H54 (cell line): ENCODE data around the gene ZNF774.
"Not testable (repeated sequence)": the region's sequence is repeated elsewhere in the genome, so short reads cannot be mapped to it uniquely, and the experiment has no call there.

Experiments used
- DNase-seq: peaks from one replicate; pipeline ENCODE4 v3.0.0; 2011; ENCODE audit warnings: low spot score, mixed read lengths; ENCODE audit not compliant: insufficient read length
- FAIRE-seq: peaks from 3 replicates; lab custom pipeline; 2011; peaks lifted over from hg19 to GRCh38; lab: Jason Lieb, UNC
- POLR2A ChIP-seq: IDR thresholded peaks from 2 replicates; pipeline ENCODE4 v1.6.1; 2011; ENCODE audit warnings: low read depth, mild to moderate bottlenecking, low read length

The ZNF774 gene

DNA sequence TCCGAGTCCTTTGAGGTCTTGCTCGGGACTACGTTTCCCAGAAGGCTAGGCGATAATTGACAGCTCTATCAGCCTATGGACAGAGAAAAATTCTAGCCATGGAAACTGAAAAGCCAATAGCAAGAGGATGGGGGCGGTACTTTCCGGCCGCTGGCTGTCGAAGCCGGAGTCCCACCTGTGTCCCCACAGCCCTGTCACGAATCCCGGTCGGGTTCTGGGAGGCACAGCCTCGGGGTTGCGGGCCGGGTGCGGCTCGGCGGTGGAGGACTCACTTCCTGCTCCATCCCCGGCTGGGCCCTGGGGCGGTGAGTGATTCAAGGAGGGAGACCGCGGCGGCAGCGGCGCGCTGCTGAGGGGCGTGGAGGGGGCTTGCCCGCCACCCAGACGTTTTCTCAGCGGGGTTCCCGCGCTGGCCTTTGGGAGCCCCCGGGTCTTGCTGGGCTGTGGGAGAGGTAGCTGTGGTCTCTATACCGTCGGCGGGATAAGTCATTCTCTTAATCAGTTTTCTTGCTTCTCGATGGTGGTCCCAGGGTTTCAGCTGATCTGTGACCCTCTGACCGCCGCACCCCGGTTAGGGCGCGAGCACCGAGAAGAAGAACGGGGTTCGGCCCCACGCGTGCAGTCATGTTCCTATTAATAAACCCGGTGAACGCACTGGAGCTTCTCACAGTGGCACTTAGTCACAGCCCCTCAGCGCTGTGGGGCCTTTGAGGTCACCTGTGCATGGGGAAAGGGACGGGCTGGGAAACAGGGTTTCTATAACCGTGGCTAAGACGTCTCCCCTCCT, at the start of gene ZNF774:
TSS of gene ZNF774 (plus strand) at position 178 of the 787 bp plus-strand sequence. CDS start 2,377 bp downstream, outside the sequence.
- FAIRE-seq = peak; percentile 62
- TF ChIP-seq POLR2A = peak; percentile 51
- peak; percentile 79 for DNase-seq

DNA sequence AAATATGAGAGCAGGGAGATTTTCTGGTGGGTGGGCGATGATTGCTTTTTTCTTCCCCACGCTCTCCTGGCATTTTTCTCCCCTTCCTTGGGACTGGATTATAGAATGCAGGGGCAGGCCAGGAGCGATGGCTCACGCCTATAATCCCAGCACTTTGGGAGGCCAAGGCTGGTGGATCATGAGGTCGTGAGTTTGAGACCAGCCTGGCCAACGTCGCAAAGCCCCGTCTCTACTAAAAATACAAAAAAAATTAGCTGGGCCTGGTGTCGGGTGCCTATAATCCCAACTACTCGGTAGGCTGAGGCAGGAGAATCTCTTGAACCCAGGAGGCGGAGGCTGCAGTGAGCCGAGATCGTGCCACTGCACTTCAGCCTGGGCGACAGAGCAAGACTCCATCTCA, 46.7 kb upstream of the ZNF774 start:
- FAIRE-seq, DNase-seq: not testable (repeated sequence)

DNA sequence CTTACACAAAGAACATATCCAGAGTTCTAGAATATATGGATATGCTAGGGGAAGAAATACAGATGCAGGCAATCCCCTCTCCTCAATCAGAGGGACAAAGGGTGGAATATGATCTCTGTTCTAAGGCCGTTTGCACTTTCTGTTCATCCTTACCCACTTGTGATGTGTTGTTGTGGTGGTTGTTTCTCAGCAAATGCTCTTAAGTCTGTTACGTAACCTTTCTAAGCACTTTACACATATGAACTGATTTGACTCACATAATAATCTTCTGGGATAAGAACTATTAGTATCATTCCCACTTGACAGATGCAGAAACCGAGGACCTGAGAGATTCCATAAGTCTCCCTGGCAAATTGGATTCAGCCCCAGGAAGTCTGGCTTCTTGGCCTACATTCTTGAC, 46.2 kb upstream of the ZNF774 start:
- no peak for TF ChIP-seq POLR2A
- FAIRE-seq = no peak
- no peak for DNase-seq

DNA sequence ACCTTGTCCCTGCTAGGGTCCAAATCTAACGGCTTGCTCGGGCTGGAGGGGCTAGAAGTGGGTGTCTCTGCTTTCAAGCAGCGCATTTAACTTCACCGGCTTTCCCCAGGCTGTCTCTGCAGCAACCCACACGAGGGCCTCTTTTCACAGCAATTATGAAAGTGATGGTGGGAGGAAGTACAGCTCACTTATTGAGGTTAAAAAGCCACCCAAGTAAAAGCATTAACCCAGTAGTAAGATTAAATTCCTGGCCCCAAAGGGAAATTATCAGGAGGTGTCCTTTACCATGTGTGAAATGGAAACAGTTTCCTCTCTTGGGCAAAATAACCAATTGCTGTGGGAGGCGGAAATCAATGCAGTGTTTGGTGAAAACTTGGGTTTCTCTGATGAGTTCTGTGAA, 45.5 kb upstream of the ZNF774 start:
- no peak for DNase-seq
- no peak for FAIRE-seq
- no peak for TF ChIP-seq POLR2A

DNA sequence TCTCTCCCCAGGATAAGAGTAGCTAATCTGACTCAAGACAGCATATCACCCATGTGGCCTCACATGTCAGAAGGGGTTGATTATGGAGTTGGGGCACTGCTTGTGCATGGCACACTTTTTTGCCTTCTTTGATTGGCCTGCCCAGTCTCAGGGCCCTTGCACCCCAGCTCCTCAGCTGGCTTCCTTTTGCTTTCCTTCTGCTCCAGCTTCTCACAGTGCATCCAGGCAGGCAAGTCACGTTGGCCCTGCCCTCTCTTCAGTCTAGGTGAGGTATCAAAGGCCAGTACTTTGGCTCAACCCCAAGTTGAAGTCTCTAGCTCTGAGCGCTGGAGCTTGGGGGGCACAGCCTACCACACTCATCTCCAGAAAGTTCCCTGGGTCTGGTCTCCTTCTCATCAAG, 44.4 kb upstream of the ZNF774 start:
- FAIRE-seq = no peak
- no peak for TF ChIP-seq POLR2A
- DNase-seq = no peak

DNA sequence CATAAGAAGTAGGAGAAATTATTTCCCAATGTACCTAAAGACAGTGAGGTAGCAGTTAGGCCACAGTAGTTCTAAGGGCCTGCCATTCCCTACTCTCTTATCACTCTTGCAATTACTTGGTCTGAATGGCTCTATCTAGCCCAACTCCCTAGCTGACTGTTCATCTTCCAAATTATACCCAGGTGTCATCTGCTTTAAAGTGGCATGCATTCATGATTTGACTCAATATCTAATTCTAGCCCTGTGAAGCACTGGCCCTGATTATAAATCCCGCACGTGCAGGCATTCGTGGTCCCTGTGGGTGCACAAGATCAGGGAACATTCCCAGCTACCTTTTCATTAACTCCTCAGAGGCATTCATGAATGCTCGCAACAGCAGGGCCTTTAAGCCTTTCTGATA, 43.1 kb upstream of the ZNF774 start:
- DNase-seq (no peak), FAIRE-seq (no peak)
- no peak for TF ChIP-seq POLR2A

DNA sequence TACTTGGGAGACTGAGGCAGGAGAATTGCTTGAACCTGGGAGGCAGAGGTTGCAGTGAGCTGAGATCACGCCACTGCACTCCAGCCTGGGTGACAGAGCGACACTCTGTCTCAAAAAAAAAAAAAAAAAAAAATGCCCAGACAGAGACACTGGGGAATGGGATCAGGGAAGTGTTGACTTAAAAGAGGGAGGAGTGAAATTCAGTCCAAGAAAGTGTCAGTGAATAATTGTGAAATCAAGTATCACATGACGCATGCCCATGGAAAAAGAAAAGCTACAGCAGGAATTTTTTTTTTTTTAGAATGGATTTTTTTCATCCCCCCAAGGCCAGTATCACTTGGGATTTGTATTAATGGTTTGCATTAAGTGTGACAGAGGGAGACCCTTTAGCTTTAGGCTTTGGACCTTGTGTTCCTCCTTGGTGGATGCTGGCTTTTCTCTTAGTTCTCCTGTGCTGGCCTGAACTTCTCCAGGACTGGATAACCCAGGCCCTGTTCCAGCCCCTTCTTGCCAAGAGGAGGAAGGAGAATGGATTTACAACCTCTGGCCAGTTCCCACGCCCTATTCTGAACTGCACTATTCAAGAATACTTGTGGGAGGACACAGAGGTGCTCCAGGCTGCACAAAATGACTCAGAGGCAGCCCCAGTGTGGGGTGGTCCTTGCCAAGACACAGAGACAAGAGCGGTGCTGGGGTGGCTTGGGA, 36.7 kb upstream of the ZNF774 start:
- DNase-seq = no peak
- no peak for FAIRE-seq
- TF ChIP-seq POLR2A = no peak

DNA sequence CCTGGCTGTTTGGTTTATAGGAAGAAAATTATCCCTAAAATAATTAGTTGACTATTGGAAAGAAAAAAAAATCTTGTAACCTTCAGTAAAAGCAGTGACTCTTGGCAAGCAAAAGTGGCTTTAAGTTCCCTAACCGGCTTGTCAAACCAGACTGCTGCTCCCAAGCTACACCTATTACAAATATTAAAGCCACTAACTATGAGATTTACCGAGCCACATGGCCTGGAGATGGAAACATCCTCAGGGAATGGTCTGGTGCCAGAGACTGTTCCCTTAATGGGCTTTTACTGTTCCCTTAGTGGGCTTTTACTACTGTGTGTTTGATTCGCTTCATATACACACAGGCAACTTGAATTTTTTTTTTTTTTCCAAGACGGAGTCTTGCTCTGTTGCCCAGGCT, 35.9 kb upstream of the ZNF774 start:
- no peak for DNase-seq
- no peak for TF ChIP-seq POLR2A
- FAIRE-seq = no peak

DNA sequence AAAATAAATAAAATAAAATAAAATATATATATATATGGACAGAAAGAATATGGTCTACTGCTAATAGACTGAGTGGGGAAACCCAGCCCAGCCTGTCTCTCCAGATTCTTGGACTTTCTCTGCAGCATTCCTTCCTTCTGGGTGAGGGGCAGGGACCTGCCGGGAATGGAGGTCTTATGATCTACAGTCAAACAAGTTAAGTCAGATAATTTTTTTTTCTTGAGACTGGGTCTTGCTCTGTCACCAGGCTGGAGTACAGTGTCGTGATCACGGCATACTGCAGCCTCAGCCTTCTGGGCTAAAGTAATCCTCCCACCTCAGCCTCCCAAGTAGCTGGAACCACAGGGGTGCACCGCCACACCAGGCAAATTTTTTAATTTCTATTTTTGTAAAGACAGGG, 33.5 kb upstream of the ZNF774 start:
- TF ChIP-seq POLR2A = no peak
- no peak for FAIRE-seq
- DNase-seq = no peak

DNA sequence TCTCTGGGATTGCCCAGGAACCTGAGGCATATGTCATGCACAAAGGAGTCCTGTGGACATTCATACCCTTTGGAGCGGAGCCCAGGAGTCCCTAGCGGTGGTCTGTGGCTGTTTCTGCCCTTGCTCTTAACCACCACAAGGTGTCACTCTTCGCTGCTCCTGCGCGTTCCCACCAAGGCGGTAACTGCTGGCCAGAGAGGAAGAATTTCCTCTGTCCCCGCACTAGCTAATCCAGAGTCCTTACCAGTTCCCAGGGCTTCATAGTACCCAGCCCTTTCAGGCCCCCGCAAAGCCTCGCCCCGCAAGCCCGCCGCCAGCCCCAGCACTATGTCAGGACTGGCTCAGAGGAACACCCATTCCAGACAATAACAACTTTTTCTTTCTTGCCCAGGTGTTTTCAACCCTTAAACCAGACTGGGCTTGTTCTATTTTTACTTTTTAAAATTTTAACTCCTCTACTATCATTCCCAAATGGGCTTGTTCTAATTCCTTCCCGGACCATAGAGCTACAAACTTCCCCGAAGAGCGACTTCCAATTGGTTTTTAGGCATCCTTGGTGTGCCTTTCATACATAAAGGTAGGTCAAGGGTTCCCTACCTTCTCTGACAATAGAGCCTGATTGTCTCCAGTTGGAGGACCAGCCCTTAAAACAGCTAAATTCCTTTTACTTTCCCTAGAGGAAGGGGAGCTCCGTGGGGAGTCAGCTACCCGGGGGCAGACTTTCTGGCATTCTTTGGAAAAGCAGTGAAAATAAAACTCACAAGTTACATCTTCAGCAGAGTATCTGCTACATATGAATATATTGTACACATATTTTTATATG, 31.8 kb upstream of the ZNF774 start:
- DNase-seq (peak; percentile 51), FAIRE-seq (peak; percentile 92)
- TF ChIP-seq POLR2A = no peak

DNA sequence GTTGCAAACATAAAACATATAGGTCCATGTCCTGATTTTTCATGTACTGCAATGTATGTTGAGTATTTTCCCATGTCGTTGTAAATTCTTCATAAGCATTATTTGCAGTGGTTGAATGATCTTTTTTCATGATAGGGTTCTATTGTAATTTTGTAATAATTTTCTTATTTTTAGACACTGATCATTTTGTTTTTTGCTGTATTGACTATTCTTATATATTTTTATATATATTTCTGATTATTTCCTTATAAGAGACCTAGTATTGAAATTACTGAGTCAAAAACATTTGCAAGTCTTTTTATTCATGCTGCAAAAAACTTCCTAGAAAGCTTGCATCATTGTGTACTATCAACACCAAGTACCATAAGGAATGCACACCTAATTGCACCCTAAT, 31.2 kb upstream of the ZNF774 start:
- FAIRE-seq (no peak), DNase-seq (no peak)
- TF ChIP-seq POLR2A = no peak

DNA sequence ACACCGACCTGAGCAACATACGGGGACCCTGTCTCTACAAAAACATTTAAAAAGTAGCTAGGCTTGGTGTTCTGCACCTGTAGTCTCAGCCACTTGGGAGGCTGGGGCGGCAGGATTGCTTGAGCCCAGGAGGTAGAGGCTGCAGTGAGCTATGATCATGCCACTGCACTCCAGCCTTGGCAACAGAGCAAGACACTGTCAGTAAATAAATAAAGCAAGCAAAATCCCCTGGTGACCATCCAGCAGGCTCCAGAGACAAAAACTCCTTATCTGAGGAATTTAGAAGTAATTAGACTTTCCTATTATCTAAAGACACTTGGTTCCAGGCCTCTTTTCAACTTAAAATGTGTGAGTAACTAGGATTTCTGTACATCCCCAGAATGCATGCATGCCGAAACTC, 29.5 kb upstream of the ZNF774 start:
- FAIRE-seq (no peak), DNase-seq (no peak)
- no peak for TF ChIP-seq POLR2A

DNA sequence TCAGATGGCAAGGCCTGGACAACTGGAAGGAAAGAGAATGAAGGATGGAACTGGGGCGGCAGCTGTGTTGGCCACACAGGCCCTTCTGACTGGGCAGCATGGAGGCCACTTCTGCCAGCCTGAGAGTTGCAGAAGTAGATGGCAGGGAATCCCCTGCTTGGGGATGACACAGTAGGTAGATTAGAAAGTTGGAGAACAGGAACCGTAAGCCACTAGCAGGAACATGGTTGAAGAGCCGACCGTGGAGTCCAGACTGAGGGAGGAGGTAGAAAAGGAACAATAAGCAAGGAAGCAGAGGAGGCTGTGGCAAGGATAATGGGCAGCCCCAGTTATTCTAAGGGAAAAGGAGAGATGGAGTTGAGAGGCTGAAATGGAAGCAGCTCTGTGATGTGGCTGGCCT, 26.4 kb upstream of the ZNF774 start:
- DNase-seq (no peak), FAIRE-seq (no peak)
- no peak for TF ChIP-seq POLR2A

DNA sequence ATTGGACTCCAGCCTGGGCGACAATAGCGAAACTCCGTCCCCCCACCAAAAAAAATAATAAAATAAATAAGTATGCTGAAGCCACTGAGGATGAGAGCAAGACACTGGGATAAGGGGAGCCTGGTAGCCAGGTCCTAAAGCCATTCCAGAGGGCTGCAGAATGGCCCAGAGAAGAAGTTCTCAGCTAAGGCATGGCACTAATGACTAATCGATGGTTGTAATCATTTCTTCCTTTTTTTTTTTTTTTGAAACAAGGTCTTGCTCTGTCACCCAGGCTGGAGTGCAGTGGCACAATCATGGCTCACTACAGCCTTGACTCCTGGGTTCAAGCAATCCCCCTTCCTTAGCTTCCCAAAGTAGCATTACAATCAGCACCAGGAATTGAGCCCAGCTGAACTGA, 25.6 kb upstream of the ZNF774 start:
- FAIRE-seq (no peak), DNase-seq (no peak)
- no peak for TF ChIP-seq POLR2A
